Urinary bladder (tissue), 4 donors: ENCODE results near the gene DHX32. TPM values are rescaled to one million over a fixed set of nuclear protein-coding genes. Genes with fewer than 3 reads are reported as not detected.
A peak's percentile ranks its signal among the peaks of the same experiment; 100 is the strongest.
"Not testable (repeated sequence)": the region's sequence is repeated elsewhere in the genome, so short reads cannot be mapped to it uniquely, and the experiment has no call there.

Experiments
- DNase-seq: peaks from one replicate; pipeline ENCODE4 v3.0.0-alpha.2; 2015; ENCODE audit errors: extremely low spot score
- H3K27ac ChIP-seq: one replicate; pipeline ENCODE4 v1.5.1; 2013; ENCODE audit warnings: low read depth, mild to moderate bottlenecking, moderate library complexity
- H3K36me3 ChIP-seq: one replicate; pipeline ENCODE4 v1.6.1; 2013; ENCODE audit warnings: mild to moderate bottlenecking, moderate library complexity; ENCODE audit not compliant: insufficient read depth
- H3K4me1 ChIP-seq: one replicate; pipeline ENCODE4 v1.6.1; 2013; ENCODE audit warnings: mild to moderate bottlenecking, moderate library complexity; ENCODE audit not compliant: insufficient read depth
- H3K4me3 ChIP-seq: one replicate; pipeline ENCODE4 v1.5.1; 2013; ENCODE audit warnings: low read depth, low read length
- WGBS: extraction: QIAGEN DNeasy Blood & Tissue Kit; methylation state at CpG from one replicate; pipeline ENCODE4 v1.1.7; 2013; 5-methylcytosine and 5-hydroxymethylcytosine counted together
- polyA plus RNA-seq: library from polyadenylated mRNA; stranded (reverse); fragments of 200-250 nt; gene quantifications from one replicate; pipeline ENCODE4 v1.2.3, GENCODE V29; 2013
- total RNA-seq: library from RNA; depleted of rRNA; stranded (reverse); fragments of >200 nt; gene quantifications from one replicate; pipeline ENCODE4 v1.2.3, GENCODE V29; 2014
- donor health status: healthy with polysubstance abuse.
- donor health status: healthy.

DHX32 gene
- total and polyA plus RNA-seq, 2 donors, result 15.8 to 30.2 TPM

GRCh38 chr10:125907598-125907997 lies 26.5 kb upstream of the DHX32 start:
- H3K4me3 ChIP-seq, H3K27ac ChIP-seq, DNase-seq, H3K36me3 ChIP-seq, H3K4me1 ChIP-seq: not testable (repeated sequence)
- 70% methylated on average over 2 of the region's 2 CpGs for WGBS

GRCh38 chr10:125905069-125905994 lies 24.2 kb upstream of the DHX32 start:
- H3K27ac ChIP-seq, DNase-seq, H3K36me3 ChIP-seq, H3K4me1 ChIP-seq, H3K4me3 ChIP-seq: not testable (repeated sequence)
- WGBS, result 77% methylated on average over 5 of the region's 5 CpGs

DNA sequence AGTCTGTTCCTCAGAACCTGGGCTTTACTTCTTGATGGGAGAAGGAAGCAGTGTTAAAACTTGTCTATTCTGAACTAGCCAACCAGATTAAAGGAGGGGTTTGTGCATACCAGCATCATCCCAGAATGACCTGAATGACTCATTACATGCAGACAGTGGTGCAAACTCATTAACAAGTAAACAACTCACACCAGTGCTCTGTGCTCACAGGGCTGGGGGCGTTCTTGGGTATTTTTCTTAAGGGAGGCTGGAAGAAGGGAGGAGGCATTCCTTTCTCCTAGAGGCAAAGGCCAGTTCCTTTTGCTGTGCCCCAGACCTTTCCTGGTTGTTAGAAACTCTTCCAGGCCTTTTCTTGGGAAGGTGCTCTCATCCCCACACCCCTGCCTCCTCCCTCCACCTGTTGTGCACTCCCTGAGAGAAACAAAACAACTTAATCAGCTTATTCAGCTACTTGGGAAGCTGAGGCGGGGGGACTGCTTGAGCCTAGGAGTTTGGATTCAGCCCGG lies 22.1 kb upstream of the DHX32 start:
- not testable (repeated sequence) for H3K4me3 ChIP-seq, H3K27ac ChIP-seq, DNase-seq, H3K4me1 ChIP-seq, H3K36me3 ChIP-seq
- WGBS, result 69% methylated on average over 3 of the region's 3 CpGs

DNA sequence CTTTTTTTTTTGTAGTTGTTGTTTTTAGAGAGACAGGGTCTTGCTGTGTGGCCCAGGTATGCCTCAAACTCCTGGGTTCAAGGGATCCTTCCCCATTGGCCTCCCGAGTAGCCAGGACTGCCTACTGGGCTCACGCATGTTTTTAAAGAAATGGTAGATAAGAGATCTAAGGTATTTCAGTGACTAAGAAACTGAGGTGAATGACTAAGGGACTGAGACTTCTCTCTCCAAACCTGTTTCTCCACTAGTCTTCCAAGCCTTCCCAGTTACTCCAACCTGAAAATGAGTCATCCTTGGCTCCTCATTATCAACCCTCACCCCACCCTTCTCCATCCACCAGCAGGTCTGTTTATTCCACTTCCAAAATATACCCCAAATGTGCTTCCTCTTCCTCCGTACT lies 19.9 kb upstream of the DHX32 start:
- H3K4me1 ChIP-seq, H3K4me3 ChIP-seq, H3K36me3 ChIP-seq, DNase-seq, H3K27ac ChIP-seq: not testable (repeated sequence)
- WGBS, result 83% methylated on average over 3 of the region's 3 CpGs

DNA sequence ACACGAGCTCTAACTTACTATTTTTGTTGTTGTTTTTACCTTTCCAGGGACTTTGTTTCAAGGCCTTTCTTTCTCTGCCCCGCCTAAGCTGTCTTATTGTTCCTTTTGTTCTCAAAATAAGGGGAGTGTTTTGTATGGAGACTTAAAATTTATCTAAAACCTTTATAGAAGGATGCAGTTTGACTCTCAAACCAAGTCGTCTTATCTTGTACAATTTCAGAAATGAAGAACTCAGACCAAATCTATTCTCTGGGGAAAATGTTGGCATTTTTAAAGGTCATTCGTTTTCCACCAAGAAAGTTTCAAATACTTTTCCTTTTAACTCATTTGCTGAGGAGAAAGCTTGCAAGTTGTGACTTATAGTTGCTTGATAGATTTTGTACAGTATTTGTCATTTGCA lies 16.2 kb upstream of the DHX32 start:
- H3K4me3 ChIP-seq, DNase-seq, H3K27ac ChIP-seq, H3K36me3 ChIP-seq, H3K4me1 ChIP-seq: not testable (repeated sequence)
- WGBS, result 43% methylated on average over 4 of the region's 4 CpGs

DNA sequence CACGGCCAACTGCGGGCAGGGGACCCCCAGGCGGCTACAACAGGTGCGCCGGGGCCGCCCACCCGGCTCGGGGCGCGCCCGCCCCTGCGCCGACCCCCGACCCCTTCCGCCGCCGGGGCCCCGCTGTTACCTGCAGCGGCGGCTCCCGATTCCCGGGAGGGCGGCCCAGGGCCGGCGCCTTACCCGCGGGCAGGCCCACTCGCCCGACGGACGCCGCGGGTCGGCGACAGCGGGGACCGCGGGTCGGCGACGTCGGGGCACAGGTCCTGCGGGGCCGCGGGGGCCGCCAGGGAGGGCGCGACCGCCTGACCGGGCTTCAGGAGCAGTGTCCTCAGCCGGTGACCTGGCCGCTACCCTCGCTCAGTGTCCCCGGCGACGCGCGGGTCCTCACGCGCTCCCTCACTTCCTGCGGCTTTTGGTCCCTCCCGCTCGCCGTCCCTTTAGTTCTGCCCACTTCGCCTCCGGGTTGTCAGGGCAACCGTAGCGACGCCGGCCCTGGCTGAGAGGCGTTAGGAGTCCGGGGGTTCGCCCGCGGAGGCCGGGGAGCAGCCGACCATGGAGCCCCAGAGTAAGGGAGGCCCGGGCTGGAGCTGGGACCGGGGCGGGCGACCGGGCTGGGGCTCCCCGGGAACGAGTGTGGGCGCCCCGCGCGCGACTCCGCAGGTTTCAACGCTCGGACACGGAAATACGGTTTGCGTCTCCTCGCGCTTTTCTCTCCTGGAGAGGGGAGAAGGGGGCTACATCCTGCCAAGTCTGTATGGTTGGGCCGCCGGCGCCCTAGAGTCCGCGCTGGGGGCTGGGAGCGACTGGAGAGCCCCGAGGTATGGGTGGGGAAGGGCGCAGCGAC lies 15.2 kb upstream of the DHX32 start, which contains the start of gene FANK1:
FANK1 (plus strand) TSS at position 477 of the 847 bp plus-strand sequence; CDS start at position 556, 79 bp downstream.
- peak within 1 kb of the TSS; percentile 77 for H3K27ac ChIP-seq
- not testable (repeated sequence) for H3K36me3 ChIP-seq, H3K4me1 ChIP-seq
- DNase-seq, result peak; percentile 68
- peak within 1 kb of the TSS; percentile 74 for H3K4me3 ChIP-seq
- 26% methylated on average over 106 of the region's 106 CpGs for WGBS

DNA sequence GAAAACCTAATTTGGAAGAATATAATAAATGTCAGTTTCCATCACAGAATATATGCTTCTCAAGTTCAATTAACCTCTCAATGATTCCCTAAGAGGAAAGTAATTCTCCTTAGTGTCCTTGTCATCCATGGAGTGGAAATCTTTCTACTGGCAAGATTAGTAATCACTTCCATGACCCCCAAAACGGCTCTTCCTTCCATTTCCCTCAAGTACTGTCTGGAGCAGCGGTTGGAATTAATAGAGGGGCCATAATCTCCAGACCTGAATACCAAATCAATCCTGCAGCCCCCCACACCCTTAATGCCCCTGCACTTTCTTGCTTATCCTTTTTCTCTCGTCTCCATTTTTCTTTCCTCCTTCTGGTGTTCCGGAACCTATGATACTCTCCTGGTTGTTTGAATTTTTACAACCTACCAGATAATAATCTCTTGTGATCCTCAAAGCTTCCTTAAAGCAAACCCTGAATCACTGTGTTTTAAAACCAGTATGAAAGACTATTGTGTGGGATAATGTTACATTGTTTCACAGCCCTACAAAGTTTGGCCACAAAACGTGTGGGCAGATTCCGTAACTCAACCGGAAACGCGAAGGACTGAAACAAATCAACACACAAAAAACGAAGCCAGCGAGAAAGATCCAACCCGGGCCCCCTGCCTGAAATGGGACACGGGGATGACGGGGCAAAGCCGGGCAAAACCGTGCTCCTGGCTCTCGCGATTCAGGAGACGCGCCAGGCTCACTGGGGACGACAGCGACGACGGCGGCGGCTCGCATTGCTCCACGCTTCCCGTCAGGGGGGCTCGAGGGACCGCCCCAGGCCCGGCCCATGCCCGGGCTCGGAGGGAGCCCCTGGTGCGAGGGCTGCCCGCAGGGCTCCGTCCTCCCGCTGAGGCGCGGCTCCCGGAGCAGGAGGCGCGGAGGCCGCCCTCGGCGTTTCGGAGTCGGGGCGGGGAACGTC lies 14.3 kb upstream of the DHX32 start:
- H3K27ac ChIP-seq, result peak overlapping the region; percentile 77
- not testable (repeated sequence) for H3K36me3 ChIP-seq, H3K4me1 ChIP-seq, DNase-seq
- WGBS, result 29% methylated on average over 50 of the region's 50 CpGs
- H3K4me3 ChIP-seq, result peak overlapping the region; percentile 74

DNA sequence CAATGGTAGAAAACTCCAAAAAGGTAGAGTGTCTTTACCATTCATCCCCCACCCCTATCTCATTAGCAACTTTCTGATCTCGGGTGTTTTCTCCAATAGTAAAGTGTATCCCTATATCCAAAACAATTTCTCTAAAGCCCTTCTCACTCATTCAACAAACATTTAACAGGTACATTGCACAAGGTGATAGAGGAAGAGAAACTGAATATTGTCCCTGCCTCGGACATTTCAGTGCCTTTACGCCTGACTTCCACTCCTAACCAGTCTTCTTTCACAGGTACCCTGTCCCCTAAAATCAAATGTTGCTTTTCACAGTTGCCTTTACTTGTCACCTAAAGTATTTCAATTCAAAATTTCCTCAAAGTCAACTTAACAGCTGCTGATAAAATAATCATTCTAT lies 13.1 kb upstream of the DHX32 start:
- not testable (repeated sequence) for DNase-seq, H3K4me3 ChIP-seq, H3K36me3 ChIP-seq, H3K27ac ChIP-seq, H3K4me1 ChIP-seq
- WGBS, result 90% methylated on average over 3 of the region's 3 CpGs

- not testable (repeated sequence) for H3K4me3 ChIP-seq, H3K4me1 ChIP-seq, H3K36me3 ChIP-seq, H3K27ac ChIP-seq, DNase-seq
- WGBS, result 77% methylated on average over 5 of the region's 5 CpGs
These were observed 11.3 kb upstream of the DHX32 start for GRCh38 chr10:125892402-125892801.

DNA sequence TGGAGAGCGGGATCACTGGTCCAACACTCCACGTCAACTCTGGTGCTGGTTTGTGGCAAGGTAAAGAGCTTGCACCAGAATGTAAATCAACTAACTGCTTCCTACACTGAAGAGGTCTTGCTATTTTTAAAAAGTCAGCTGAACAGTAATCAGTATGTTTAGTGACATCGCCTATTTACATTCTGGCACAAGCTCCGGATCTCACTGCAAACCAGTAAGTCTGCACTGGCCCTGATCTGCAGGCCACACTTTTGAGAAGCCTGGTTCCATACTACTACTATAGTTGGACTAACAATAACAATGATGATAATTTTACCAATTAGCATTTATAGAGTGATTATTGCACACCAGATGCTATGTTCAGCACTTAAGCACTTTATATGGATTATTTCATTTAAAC lies 8.3 kb upstream of the DHX32 start:
- H3K36me3 ChIP-seq, DNase-seq, H3K27ac ChIP-seq, H3K4me1 ChIP-seq, H3K4me3 ChIP-seq: not testable (repeated sequence)
- 65% methylated on average over 4 of the region's 4 CpGs for WGBS

- H3K4me3 ChIP-seq, result no peak overlapping the region
- H3K36me3 ChIP-seq, result no peaks in the 10 kb centered on the region
- no peak overlapping the region for H3K27ac ChIP-seq
- no peaks in the 10 kb centered on the region for H3K4me1 ChIP-seq
- DNase-seq, result no peak
- WGBS, result 90% methylated on average over 3 of the region's 3 CpGs
These were observed 5.9 kb upstream of the DHX32 start for GRCh38 chr10:125886914-125887512.

GRCh38 chr10:125883211-125883610 lies 2.1 kb upstream of the DHX32 start:
- Histone ChIP-seq H3K27ac (no peak overlapping the region), H3K4me3 (no peak overlapping the region), H3K4me1 (no peaks in the 10 kb centered on the region), H3K36me3 (no peaks in the 10 kb centered on the region)
- 94% methylated on average over 3 of the region's 3 CpGs for WGBS
- no peak for DNase-seq
